ENCODE results near the gene PTPRD.

PTPRD gene

DNA sequence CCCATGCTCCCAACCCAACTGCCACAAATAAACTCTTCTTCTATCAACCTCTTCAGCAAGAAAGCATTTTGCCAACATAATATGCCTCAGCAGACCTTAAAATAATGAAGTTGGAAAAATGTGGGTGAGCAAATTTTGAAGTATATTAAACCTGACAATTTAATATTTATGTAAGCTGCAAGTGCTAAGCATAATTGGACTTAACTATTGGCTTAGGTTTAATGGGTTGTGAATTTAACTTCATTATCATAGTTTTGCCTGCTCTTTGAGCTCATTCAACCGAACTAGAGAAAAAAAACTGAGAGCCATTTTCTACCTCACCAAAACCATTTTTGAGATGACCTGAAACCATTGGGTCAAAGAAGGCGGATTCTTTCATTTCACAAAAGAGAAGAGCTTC lies 2007.7 kb downstream of the PTPRD start:
- Histone ChIP-seq H3K79me2 (ENCODE audit: control insufficient read depth, low read length) (no peaks in the 10 kb centered on the region), H3K9me2 (replicated peaks; ENCODE audit: control insufficient read depth, low read length) (no peaks in the 10 kb centered on the region), H3K4me3 (ENCODE audit: low read length) (no peak overlapping the region), H3K27ac (ENCODE audit: low read depth, low read length) (no peak overlapping the region), H3K36me3 (ENCODE audit: control insufficient read depth, low read length) (no peaks in the 10 kb centered on the region), H3K27me3 (ENCODE audit: control insufficient read depth, low read length) (no peaks in the 10 kb centered on the region), H3K4me1 (ENCODE audit: control insufficient read depth, low read length) (no peaks in the 10 kb centered on the region), H3K9me3 (ENCODE audit: control insufficient read depth, insufficient read depth, low read length) (no peaks in the 10 kb centered on the region), H4K20me1 (ENCODE audit: control insufficient read depth, insufficient read depth, low read depth, low read length) (no peaks in the 10 kb centered on the region), H3F3A (ENCODE audit: control insufficient read depth, insufficient read depth) (no peaks in the 10 kb centered on the region), H3K4me2 (ENCODE audit: low read length) (no peak overlapping the region)
- TF ChIP-seq, protein P1, sequence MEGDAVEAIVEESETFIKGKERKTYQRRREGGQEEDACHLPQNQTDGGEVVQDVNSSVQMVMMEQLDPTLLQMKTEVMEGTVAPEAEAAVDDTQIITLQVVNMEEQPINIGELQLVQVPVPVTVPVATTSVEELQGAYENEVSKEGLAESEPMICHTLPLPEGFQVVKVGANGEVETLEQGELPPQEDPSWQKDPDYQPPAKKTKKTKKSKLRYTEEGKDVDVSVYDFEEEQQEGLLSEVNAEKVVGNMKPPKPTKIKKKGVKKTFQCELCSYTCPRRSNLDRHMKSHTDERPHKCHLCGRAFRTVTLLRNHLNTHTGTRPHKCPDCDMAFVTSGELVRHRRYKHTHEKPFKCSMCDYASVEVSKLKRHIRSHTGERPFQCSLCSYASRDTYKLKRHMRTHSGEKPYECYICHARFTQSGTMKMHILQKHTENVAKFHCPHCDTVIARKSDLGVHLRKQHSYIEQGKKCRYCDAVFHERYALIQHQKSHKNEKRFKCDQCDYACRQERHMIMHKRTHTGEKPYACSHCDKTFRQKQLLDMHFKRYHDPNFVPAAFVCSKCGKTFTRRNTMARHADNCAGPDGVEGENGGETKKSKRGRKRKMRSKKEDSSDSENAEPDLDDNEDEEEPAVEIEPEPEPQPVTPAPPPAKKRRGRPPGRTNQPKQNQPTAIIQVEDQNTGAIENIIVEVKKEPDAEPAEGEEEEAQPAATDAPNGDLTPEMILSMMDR (IDR thresholded peaks at IDR 0.05; ENCODE audit: low read depth, low read length, poor library complexity, severe bottlenecking): no peak
- no peak for TF ChIP-seq EZH2phosphoT487 (IDR thresholded peaks at IDR 0.05; ENCODE audit: borderline replicate concordance, low read length)

- TF ChIP-seq EZH2phosphoT487 (IDR thresholded peaks at IDR 0.05; ENCODE audit: borderline replicate concordance, low read length): no peak
- Histone ChIP-seq H3F3A (ENCODE audit: control insufficient read depth, insufficient read depth) (no peaks in the 10 kb centered on the region), H3K79me2 (ENCODE audit: control insufficient read depth, low read length) (no peaks in the 10 kb centered on the region), H4K20me1 (ENCODE audit: control insufficient read depth, insufficient read depth, low read depth, low read length) (no peaks in the 10 kb centered on the region), H3K27ac (ENCODE audit: low read depth, low read length) (no peak overlapping the region), H3K9me2 (replicated peaks; ENCODE audit: control insufficient read depth, low read length) (no peaks in the 10 kb centered on the region), H3K4me2 (ENCODE audit: low read length) (no peak overlapping the region), H3K4me1 (ENCODE audit: control insufficient read depth, low read length) (no peaks in the 10 kb centered on the region), H3K9me3 (ENCODE audit: control insufficient read depth, insufficient read depth, low read length) (no peaks in the 10 kb centered on the region), H3K36me3 (ENCODE audit: control insufficient read depth, low read length) (no peaks in the 10 kb centered on the region), H3K27me3 (ENCODE audit: control insufficient read depth, low read length) (no peaks in the 10 kb centered on the region), H3K4me3 (ENCODE audit: low read length) (no peak overlapping the region)
Measured at GRCh38 chr9:8604201-8604600, 2008.6 kb downstream of the PTPRD start.

DNA sequence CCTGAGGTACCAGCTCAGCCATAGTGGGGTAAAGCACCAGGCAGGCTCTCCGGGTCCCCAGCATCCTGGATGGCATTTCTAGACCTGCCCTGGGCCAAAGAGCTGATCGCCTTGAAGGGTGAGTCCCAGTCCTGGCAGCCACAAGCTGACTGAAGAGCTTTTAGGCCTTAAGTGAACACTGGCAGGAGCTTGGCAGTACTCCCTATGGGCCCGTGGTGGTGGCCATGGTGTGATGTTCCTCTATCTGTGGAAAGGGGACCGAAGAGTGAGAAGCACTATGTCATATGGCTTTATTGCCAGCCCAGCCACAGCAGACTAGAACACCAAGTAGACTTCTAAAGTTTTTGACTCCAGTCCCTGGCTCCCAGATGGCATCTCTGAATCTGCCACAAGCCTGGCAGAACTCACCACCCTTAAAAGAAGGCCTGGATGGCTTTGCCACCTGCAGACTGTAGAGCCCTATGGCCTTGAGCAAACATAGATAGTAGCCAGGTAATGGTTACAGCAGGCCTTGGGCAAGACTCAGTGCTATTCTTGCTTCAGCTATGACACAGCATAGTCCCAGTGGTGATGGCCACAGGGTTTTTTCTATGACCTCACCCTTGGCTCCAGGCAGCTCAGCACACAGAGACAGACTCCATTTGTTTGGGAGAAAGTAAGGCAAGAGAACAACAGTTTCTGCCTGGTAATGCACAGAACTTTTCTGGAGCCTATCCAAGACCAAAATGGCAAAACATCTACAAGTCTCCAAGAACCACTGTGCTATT lies 2011.7 kb downstream of the PTPRD start:
- Histone ChIP-seq H3K4me3 (ENCODE audit: low read length) (no peak overlapping the region), H3K36me3 (ENCODE audit: control insufficient read depth, low read length) (no peaks in the 10 kb centered on the region), H3K9me3 (ENCODE audit: control insufficient read depth, insufficient read depth, low read length) (no peaks in the 10 kb centered on the region), H3K4me2 (ENCODE audit: low read length) (no peak overlapping the region), H3K4me1 (ENCODE audit: control insufficient read depth, low read length) (no peaks in the 10 kb centered on the region), H3F3A (ENCODE audit: control insufficient read depth, insufficient read depth) (no peaks in the 10 kb centered on the region), H3K79me2 (ENCODE audit: control insufficient read depth, low read length) (no peaks in the 10 kb centered on the region), H3K27ac (ENCODE audit: low read depth, low read length) (no peak overlapping the region), H4K20me1 (ENCODE audit: control insufficient read depth, insufficient read depth, low read depth, low read length) (no peaks in the 10 kb centered on the region), H3K27me3 (ENCODE audit: control insufficient read depth, low read length) (no peaks in the 10 kb centered on the region), H3K9me2 (replicated peaks; ENCODE audit: control insufficient read depth, low read length) (no peaks in the 10 kb centered on the region)
- TF ChIP-seq, protein P1 (IDR thresholded peaks at IDR 0.05; ENCODE audit: low read depth, low read length, poor library complexity, severe bottlenecking): no peak
- TF ChIP-seq EZH2phosphoT487 (IDR thresholded peaks at IDR 0.05; ENCODE audit: borderline replicate concordance, low read length): no peak

GRCh38 chr9:8599937-8600336 lies 2012.9 kb downstream of the PTPRD start:
- TF ChIP-seq, protein P1 (IDR thresholded peaks at IDR 0.05; ENCODE audit: low read depth, low read length, poor library complexity, severe bottlenecking): no peak
- TF ChIP-seq EZH2phosphoT487 (IDR thresholded peaks at IDR 0.05; ENCODE audit: borderline replicate concordance, low read length): no peak
- no peaks in the 10 kb centered on the region for H3F3A ChIP-seq (ENCODE audit: control insufficient read depth, insufficient read depth)
- no peaks in the 10 kb centered on the region for H3K9me3 ChIP-seq (ENCODE audit: control insufficient read depth, insufficient read depth, low read length)
- H3K4me3 ChIP-seq (ENCODE audit: low read length): no peak overlapping the region
- H3K4me1 ChIP-seq (ENCODE audit: control insufficient read depth, low read length): no peaks in the 10 kb centered on the region
- no peaks in the 10 kb centered on the region for H3K79me2 ChIP-seq (ENCODE audit: control insufficient read depth, low read length)
- H3K9me2 ChIP-seq (replicated peaks; ENCODE audit: control insufficient read depth, low read length): no peaks in the 10 kb centered on the region
- H3K27ac ChIP-seq (ENCODE audit: low read depth, low read length): no peak overlapping the region
- H4K20me1 ChIP-seq (ENCODE audit: control insufficient read depth, insufficient read depth, low read depth, low read length): no peaks in the 10 kb centered on the region
- no peaks in the 10 kb centered on the region for H3K27me3 ChIP-seq (ENCODE audit: control insufficient read depth, low read length)
- H3K36me3 ChIP-seq (ENCODE audit: control insufficient read depth, low read length): no peaks in the 10 kb centered on the region
- no peak overlapping the region for H3K4me2 ChIP-seq (ENCODE audit: low read length)

All from DOHH2 (cell line).